Prostate gland (tissue), 2 donors: ENCODE measurements around the gene SLC25A48.

Experiments used
- CTCF ChIP-seq, 4 experiments: fragments of 200-600 bp in 2 of 4; fragments of 450-650 bp in 2 of 4; sonication (generic) in 2 of 4; IDR thresholded peaks; 1 replicate in 3 of 4; 2 replicates in 1 of 4; pipeline ENCODE4 v1.5.1; 2016 to 2019; ENCODE audit warnings: antibody characterized with exemption in 4 of 4, mild to moderate bottlenecking in 2 of 4, moderate library complexity in 2 of 4
- POLR2A ChIP-seq: fragments of 450-650 bp; IDR thresholded peaks from one replicate; pipeline ENCODE4 v1.6.1; 2016; ENCODE audit warnings: antibody characterized with exemption, mild to moderate bottlenecking
- POLR2AphosphoS5 ChIP-seq: sonication (generic); formaldehyde crosslinking; IDR thresholded peaks from one replicate; pipeline ENCODE4 v1.6.1; 2017; ENCODE audit warnings: antibody characterized with exemption

GRCh38 chr5:135829179-135829578 is 5.3 kb upstream of the SLC25A48 start:
- TF ChIP-seq CTCF (IDR thresholded peaks at IDR 0.05) (no peak), POLR2A (no peak), POLR2AphosphoS5 (no peak)
